ENCODE results near the gene PNPLA1. TPM values are rescaled to one million over a fixed set of nuclear protein-coding genes. Genes with fewer than 3 reads are reported as not detected.
A peak's percentile ranks its signal among the peaks of the same experiment; 100 is the strongest.

PNPLA1 gene, protein sequence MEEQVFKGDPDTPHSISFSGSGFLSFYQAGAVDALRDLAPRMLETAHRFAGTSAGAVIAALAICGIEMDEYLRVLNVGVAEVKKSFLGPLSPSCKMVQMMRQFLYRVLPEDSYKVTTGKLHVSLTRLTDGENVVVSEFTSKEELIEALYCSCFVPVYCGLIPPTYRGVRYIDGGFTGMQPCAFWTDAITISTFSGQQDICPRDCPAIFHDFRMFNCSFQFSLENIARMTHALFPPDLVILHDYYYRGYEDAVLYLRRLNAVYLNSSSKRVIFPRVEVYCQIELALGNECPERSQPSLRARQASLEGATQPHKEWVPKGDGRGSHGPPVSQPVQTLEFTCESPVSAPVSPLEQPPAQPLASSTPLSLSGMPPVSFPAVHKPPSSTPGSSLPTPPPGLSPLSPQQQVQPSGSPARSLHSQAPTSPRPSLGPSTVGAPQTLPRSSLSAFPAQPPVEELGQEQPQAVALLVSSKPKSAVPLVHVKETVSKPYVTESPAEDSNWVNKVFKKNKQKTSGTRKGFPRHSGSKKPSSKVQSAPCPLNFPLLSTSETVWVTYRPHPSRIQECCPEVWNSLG
- 10 to 100 TPM; 26.7 to 54.2 (median 30.0) TPM for total RNA-seq

DNA sequence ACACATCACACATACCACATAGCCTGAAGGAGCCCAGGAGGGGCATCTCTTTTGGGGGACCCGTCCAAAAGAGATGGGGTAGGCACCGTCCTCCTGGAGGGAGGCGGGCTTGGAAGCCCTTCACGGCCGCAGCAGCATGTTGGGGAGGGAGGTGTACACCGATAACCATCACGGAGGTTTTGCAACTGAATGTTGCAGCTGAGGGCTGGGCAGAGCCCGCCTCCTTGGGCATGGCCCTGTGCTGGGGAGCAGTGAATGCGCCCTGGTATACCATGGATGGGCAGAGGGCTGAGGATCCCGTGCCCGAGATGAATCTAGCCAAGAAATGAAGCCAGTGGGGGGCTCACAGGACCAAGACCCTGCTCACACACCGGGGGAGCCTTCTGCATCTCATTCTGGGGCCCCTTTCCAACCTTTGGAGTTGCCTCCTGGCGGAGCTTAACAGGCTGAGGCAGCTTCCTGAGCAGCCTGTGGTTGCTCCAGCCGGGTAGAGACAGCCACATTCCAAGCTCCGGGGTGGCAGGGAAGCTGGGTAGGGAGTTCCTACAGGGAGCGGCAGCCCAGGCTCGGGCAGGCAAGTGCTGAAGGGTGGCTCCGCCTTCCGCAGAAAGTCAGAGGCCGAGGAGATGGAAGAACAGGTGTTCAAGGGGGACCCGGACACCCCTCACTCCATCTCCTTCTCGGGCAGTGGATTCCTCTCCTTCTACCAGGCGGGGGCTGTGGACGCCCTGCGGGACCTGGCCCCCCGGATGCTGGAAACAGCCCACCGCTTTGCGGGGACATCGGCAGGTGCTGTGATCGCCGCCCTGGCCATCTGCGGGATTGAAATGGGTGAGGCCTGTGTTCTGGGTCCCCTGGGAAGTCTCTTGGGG lies at the start of gene PNPLA1:
Gene PNPLA1, plus strand, starts transcription at position 227 of the 872 bp plus-strand sequence. Its CDS starts 400 bp downstream, at position 627.
- WGBS, 2 donors: 27 to 55% methylated on average over 21 to 23 of the region's 32 CpGs
- DNase-seq (ENCODE audit: low spot score in 2 of 2): peak in 1 of 2 donors; percentile 40
- H3K4me3 ChIP-seq (ENCODE audit: low read depth, poor library complexity, severe bottlenecking): no peak within 1 kb of the TSS
- TF ChIP-seq, protein P1, sequence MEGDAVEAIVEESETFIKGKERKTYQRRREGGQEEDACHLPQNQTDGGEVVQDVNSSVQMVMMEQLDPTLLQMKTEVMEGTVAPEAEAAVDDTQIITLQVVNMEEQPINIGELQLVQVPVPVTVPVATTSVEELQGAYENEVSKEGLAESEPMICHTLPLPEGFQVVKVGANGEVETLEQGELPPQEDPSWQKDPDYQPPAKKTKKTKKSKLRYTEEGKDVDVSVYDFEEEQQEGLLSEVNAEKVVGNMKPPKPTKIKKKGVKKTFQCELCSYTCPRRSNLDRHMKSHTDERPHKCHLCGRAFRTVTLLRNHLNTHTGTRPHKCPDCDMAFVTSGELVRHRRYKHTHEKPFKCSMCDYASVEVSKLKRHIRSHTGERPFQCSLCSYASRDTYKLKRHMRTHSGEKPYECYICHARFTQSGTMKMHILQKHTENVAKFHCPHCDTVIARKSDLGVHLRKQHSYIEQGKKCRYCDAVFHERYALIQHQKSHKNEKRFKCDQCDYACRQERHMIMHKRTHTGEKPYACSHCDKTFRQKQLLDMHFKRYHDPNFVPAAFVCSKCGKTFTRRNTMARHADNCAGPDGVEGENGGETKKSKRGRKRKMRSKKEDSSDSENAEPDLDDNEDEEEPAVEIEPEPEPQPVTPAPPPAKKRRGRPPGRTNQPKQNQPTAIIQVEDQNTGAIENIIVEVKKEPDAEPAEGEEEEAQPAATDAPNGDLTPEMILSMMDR (IDR thresholded peaks at IDR 0.05): no peak
- no peak for TF ChIP-seq POLR2A (IDR thresholded peaks at IDR 0.05)
- intact Hi-C loops (cut with DNase I; ENCODE audit: low total_unique reads): no loop called here

DNA sequence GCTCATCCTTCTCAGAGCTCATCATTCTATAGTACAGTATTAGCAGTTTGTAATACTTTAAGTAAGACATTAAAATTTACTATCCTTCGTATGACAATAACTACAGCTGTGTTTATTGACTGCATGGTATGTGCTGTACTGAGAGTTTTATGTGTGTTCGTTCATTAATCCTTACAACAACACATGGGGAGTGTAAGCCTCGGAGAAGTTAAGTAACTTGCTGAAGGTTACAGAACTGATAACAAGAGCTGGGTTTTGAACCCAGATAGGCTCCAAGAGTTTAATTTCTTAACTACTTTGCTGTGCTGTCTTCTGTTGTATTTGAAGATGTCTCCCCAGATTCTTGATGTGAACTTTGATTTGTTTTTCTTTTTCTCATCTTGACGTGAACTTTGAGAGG lies 49.6 kb upstream of the PNPLA1 start:
- intact Hi-C loops (cut with DNase I; ENCODE audit: low total_unique reads): no loop called here
- WGBS, 2 donors: 86 to 90% methylated on average over 4 of the region's 4 CpGs
- no peak for TF ChIP-seq POLR2A (IDR thresholded peaks at IDR 0.05)
- TF ChIP-seq, protein P1 (IDR thresholded peaks at IDR 0.05): no peak
- DNase-seq (ENCODE audit: low spot score in 2 of 2): no peak
- H3K4me3 ChIP-seq (ENCODE audit: low read depth, poor library complexity, severe bottlenecking): no peak overlapping the region

DNA sequence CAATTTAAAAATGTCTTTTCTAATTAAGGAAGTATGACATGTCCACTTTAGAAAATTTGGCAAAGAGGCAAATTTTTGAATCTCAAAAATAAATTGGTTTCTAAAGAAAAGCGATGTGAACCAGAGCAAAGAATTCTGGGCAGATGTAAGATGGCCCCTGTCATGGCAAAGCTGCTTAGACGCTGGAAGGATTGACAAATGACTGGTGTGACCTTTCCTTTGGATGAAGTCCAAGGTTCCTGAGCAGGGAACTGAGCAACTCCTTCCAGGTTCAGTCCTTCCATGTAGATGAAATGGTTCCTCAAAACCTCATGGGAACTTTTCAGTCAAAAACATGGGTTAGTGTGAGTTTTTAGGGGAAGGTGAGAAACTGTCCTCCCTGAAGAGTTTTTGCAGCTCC lies 48.2 kb upstream of the PNPLA1 start:
- WGBS, 2 donors: 69 to 79% methylated on average over 2 of the region's 2 CpGs
- no peak overlapping the region for H3K4me3 ChIP-seq (ENCODE audit: low read depth, poor library complexity, severe bottlenecking)
- no peak for DNase-seq (ENCODE audit: low spot score in 2 of 2)
- no peak for TF ChIP-seq POLR2A (IDR thresholded peaks at IDR 0.05)
- TF ChIP-seq, protein P1 (IDR thresholded peaks at IDR 0.05): no peak
- intact Hi-C loops (cut with DNase I; ENCODE audit: low total_unique reads): no loop called here

DNA sequence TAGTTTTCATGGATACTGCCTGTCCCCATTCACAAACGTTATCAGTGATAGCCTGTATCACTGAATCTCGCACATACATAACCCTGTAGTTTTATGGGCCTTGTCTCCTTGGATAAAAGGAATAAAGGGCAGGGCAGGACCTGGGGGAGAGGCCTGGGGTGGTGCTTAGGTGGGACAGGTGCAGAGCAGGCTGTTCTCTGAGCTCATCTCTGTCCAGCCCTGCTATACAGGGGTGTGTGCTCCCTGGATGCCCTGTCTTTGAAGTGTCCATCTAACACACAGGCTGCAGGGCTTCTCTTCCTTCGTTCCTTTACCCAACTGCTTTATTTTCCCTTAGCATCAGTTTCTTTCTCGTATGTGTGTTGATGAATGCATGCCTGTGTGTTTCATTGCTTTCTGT lies 46.9 kb upstream of the PNPLA1 start:
- no peak for DNase-seq (ENCODE audit: low spot score in 2 of 2)
- no peak for TF ChIP-seq POLR2A (IDR thresholded peaks at IDR 0.05)
- TF ChIP-seq, protein P1 (IDR thresholded peaks at IDR 0.05): no peak
- no peak overlapping the region for H3K4me3 ChIP-seq (ENCODE audit: low read depth, poor library complexity, severe bottlenecking)
- intact Hi-C loops (cut with DNase I; ENCODE audit: low total_unique reads): no loop called here
- WGBS, 2 donors: 72 to 84% methylated on average over 4 of the region's 4 CpGs

DNA sequence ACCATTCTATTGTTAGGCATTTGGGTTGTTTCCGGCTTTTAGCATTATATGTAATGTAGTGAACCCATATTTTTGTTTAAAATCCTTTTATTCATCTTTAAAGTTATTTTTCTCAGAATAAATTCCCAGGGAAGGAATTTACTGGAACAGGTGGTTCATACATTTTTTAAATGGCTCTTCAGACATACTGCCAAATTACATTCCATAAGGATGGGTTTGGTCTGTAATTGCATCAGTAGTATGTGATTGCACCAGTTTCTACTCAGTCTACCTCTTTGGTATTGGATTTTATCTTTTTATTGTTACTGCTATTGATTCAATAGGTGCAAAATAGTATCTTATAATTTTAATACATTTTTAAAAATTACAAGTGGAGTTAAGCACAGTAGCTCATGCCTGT lies 46.2 kb upstream of the PNPLA1 start:
- WGBS, 2 donors: 94 to 98% methylated on average over 1 of the region's 1 CpG
- intact Hi-C loops (cut with DNase I; ENCODE audit: low total_unique reads): no loop called here
- no peak overlapping the region for H3K4me3 ChIP-seq (ENCODE audit: low read depth, poor library complexity, severe bottlenecking)
- no peak for DNase-seq (ENCODE audit: low spot score in 2 of 2)
- TF ChIP-seq POLR2A (IDR thresholded peaks at IDR 0.05): no peak
- TF ChIP-seq, protein P1 (IDR thresholded peaks at IDR 0.05): no peak
